Gastrocnemius medialis (tissue), 4 donors: ENCODE data around the gene XPNPEP3. TPM values are rescaled to one million over a fixed set of nuclear protein-coding genes. Genes with fewer than 3 reads are reported as not detected.

Source experiments
- ATAC-seq, 2 donors: fragments of 150-250 bp; one replicate each; pipeline ENCODE4 v1.9.1; 2016
- DNase-seq, 2 donors: peaks; one replicate each; pipeline ENCODE4 v3.0.0-alpha.2; 2019
- H3K27ac ChIP-seq, 4 donors: fragments of 200-600 bp; sonication (generic); 1 replicate in 1 of 4; 2 replicates in 3 of 4; pipeline ENCODE4 v1.5.1; 2016 to 2018; ENCODE audit warnings: mild to moderate bottlenecking in 2 of 4, moderate library complexity in 1 of 4
- H3K27me3 ChIP-seq, 3 donors: fragments of 200-600 bp; sonication (generic) in 2 of 3; 1 replicate in 1 of 3; 2 replicates in 2 of 3; pipeline versions ENCODE4 v1.5.1 to v1.6.0; 2016 to 2019; ENCODE audit warnings: mild to moderate bottlenecking in 1 of 3, moderate library complexity in 1 of 3
- H3K36me3 ChIP-seq, 2 donors: fragments of 200-600 bp; sonication (generic) in 1 of 2; one replicate each; pipeline ENCODE4 v1.5.1; 2017 to 2018
- H3K4me1 ChIP-seq, 2 donors: fragments of 200-600 bp; sonication (generic) in 1 of 2; one replicate each; pipeline ENCODE4 v1.5.1; 2016 to 2017; ENCODE audit warnings: mild to moderate bottlenecking in 2 of 2
- H3K4me3 ChIP-seq, 4 donors: fragments of 200-600 bp; sonication (generic) in 3 of 4; 1 replicate in 1 of 4; 2 replicates in 3 of 4; pipeline ENCODE4 v1.5.1; 2016 to 2019; ENCODE audit warnings: mild to moderate bottlenecking in 2 of 4
- H3K9me3 ChIP-seq, 3 donors: fragments of 200-600 bp; sonication (generic) in 2 of 3; 1 replicate in 1 of 3; 2 replicates in 2 of 3; pipeline ENCODE4 v1.5.1; 2016 to 2019
- POLR2A ChIP-seq, 2 donors: fragments of 450-650 bp; IDR thresholded peaks; one replicate each; pipeline ENCODE4 v1.6.1; 2017; ENCODE audit warnings: antibody characterized with exemption in 2 of 2, mild to moderate bottlenecking in 2 of 2, moderate library complexity in 2 of 2
- in situ Hi-C, 4 donors: fragments of 200-750 bp; cut with MboI; loops; one replicate each; pipeline versions ENCODE4 v1.15.0 to v1.8.0; 2017; ENCODE audit warnings: low sequenced_read_pairs in 4 of 4
- intact Hi-C: fragments of 100-400 bp; cut with DNase I; formaldehyde crosslinking; loops from one replicate; pipeline ENCODE4 v1.15.1; 2023; ENCODE audit warnings: low total_unique reads
- total RNA-seq, 4 donors: library from RNA; depleted of rRNA; stranded (reverse); fragments of >200 nt; gene quantifications; one replicate each; pipeline versions ENCODE4 v1.1.0 to v1.2.3, GENCODE V29; 2016
- TF ChIP-seq, protein P1 (sequence below), 5 experiments: fragments of 450-650 bp in 3 of 5; fragments of 200-600 bp in 2 of 5; sonication (generic) in 2 of 5; IDR thresholded peaks in 4 of 5; conservative IDR thresholded peaks in 1 of 5; 1 replicate in 4 of 5; 2 replicates in 1 of 5; pipeline ENCODE4 v1.5.1; 2016 to 2019; ENCODE audit warnings: antibody characterized with exemption in 5 of 5, mild to moderate bottlenecking in 3 of 5, moderate library complexity in 3 of 5

The XPNPEP3 gene
- total RNA-seq, 4 donors from 2014 or later: 3.6 to 12.4 (median 7.4) TPM

DNA sequence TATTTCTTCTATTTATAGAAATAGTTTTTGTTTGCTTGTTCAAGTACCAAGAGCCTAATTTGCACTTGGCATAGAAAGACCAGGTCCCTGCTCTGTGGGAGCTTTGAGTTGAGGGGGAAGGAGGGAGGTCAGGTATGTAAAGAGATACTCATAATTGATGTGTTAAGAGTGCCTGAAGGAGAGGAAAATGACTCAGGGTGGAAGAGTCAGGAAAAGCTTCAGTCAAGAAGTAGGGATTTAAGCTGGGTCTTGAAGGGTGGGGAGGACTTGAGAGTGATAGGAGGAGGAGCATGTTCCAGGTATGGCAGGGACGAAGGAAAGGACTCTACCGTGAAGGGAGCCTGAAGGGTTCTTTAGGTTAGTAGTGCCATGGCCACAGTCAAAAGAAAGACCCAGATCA lies 103.2 kb downstream of the XPNPEP3 start:
- peaks cover 0 to 45% of the 10 kb centered on the region in 2 donors for H3K36me3 ChIP-seq
- TF ChIP-seq, protein P1, sequence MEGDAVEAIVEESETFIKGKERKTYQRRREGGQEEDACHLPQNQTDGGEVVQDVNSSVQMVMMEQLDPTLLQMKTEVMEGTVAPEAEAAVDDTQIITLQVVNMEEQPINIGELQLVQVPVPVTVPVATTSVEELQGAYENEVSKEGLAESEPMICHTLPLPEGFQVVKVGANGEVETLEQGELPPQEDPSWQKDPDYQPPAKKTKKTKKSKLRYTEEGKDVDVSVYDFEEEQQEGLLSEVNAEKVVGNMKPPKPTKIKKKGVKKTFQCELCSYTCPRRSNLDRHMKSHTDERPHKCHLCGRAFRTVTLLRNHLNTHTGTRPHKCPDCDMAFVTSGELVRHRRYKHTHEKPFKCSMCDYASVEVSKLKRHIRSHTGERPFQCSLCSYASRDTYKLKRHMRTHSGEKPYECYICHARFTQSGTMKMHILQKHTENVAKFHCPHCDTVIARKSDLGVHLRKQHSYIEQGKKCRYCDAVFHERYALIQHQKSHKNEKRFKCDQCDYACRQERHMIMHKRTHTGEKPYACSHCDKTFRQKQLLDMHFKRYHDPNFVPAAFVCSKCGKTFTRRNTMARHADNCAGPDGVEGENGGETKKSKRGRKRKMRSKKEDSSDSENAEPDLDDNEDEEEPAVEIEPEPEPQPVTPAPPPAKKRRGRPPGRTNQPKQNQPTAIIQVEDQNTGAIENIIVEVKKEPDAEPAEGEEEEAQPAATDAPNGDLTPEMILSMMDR (IDR thresholded peaks at IDR 0.05 in 4 of 5, conservative IDR thresholded peaks at IDR 0.05 in 1 of 5): no peak
- TF ChIP-seq POLR2A (IDR thresholded peaks at IDR 0.05): no peak
- no peak for ATAC-seq

DNA sequence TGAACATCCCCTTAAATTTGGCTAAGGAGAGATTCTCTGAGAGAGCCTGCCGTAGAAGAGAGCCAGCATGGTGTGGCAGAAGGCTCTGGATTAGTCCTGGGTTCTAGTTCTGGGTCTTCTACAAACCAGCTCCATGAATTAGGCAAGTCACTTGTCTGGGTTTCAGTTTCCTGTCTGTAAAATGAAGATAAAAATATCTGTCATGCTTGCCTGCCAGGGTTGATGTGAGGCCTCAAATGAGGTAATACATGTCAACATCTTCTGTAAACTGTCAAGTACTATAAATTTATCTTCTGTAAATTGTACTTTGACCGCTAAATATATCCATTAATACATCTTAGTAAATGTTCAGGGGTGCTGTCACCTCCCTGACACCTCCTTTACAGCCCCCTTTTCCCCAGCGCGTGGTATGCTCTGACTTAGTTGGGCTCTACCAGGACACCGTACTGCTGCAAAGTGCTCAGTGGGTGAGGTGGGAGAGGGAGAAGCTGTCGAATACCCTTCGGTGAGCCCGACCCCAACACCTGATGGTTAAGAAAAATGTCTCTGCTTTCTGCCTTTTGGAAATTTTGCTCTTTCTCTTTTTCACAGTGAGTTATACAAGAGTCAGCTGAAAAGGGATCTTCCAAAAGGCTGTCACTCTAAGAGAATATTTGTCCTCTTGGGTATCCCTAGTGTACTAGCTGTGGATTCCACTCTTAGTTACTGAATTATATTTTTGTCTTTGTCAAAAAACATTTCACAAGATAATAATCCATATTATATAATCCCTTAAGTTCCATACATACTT lies 109.2 kb downstream of the XPNPEP3 start:
- Histone ChIP-seq H3K27ac (peak overlapping the region; percentile 30 to 48 (median 42)), H3K36me3 (peaks cover 0 to 79% of the 10 kb centered on the region in 2 donors), H3K4me1 (peaks cover 8 to 9% of the 10 kb centered on the region in 2 donors), H3K27me3 (no peaks in the 10 kb centered on the region), H3K4me3 (no peak overlapping the region), H3K9me3 (no peaks in the 10 kb centered on the region)
- DNase-seq: no peak
- intact Hi-C loops (no loop called here), in situ Hi-C loops (no loop called here)
- TF ChIP-seq, protein P1 (IDR thresholded peaks at IDR 0.05 in 4 of 5, conservative IDR thresholded peaks at IDR 0.05 in 1 of 5): no peak
- no peak for TF ChIP-seq POLR2A (IDR thresholded peaks at IDR 0.05)
- peak; percentile 39 to 91 for ATAC-seq

More for the DNA sequence above, 103.2 kb downstream of the XPNPEP3 start:
- no peak overlapping the region for H3K4me3 ChIP-seq
- DNase-seq: no peak
- in situ Hi-C loops: no loop called here
- no peaks in the 10 kb centered on the region for H3K9me3 ChIP-seq
- intact Hi-C loops: no loop called here
- H3K27ac ChIP-seq: no peak overlapping the region
- H3K27me3 ChIP-seq: no peaks in the 10 kb centered on the region
- H3K4me1 ChIP-seq: no peaks in the 10 kb centered on the region

DNA sequence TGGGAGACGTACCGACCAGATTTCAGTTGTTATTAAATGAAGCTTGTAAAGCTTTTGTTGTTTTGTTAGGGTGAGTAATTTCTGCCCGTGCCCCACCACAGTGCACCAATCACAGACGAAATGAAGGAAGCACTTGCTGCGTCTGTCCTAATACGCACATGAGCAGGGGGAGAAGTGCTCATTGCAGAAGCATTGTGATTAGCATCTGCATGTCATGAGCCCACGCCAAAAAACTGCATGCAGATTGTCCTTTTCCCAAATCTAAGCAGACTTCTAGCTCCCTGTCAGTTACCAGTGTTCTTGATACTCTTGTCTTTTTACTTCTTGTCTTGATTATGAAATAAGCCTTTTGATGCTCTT lies 109.8 kb downstream of the XPNPEP3 start:
- Histone ChIP-seq H3K27me3 (no peaks in the 10 kb centered on the region), H3K9me3 (no peaks in the 10 kb centered on the region), H3K36me3 (peaks cover 0 to 84% of the 10 kb centered on the region in 2 donors), H3K4me3 (no peak overlapping the region), H3K27ac (no peak overlapping the region), H3K4me1 (peaks cover 8 to 9% of the 10 kb centered on the region in 2 donors)
- in situ Hi-C loops: no loop called here
- TF ChIP-seq, protein P1 (IDR thresholded peaks at IDR 0.05 in 4 of 5, conservative IDR thresholded peaks at IDR 0.05 in 1 of 5): no peak
- no peak for TF ChIP-seq POLR2A (IDR thresholded peaks at IDR 0.05)
- ATAC-seq: no peak
- DNase-seq: no peak
- intact Hi-C loops: no loop called here

DNA sequence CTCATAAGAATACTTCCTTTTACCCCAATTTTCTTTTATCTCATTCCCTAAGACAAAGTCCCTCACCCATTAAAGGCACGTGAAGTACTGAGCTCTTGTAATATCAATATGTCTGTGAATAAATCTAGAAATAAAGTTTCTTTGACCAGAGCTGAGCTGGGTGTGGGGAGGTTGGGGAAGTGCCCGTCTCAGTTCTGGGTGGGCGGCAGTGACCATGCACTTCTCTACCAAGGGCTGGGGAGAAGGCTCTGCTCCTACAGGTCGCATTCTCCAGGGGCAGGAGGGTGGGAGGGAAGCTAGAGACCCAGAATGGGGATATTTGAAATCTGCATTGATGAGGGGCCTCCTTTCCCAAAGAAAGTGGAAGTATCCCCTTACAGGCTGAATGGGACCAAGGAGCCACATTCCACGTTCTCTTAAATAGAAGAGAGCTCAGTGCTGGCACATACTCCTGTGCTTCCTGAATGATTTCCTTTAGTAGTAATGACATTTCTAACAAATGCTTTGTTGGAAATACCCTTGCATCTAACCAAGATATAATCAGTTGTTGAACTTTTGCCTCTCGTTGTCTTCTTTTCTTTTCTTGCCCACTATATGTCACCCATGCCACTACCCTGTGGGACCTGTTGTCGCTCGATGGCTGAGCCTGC lies 110.3 kb downstream of the XPNPEP3 start:
- no peak for ATAC-seq

More for the DNA sequence above, 110.3 kb downstream of the XPNPEP3 start:
- DNase-seq: no peak
- Histone ChIP-seq H3K27me3 (no peaks in the 10 kb centered on the region), H3K4me3 (no peak overlapping the region), H3K27ac (no peak overlapping the region), H3K36me3 (peaks cover 0 to 82% of the 10 kb centered on the region in 2 donors), H3K4me1 (peaks cover 8 to 9% of the 10 kb centered on the region in 2 donors), H3K9me3 (no peaks in the 10 kb centered on the region)
- intact Hi-C loops (no loop called here), in situ Hi-C loops (no loop called here)
- no peak for TF ChIP-seq POLR2A (IDR thresholded peaks at IDR 0.05)
- TF ChIP-seq, protein P1 (IDR thresholded peaks at IDR 0.05 in 4 of 5, conservative IDR thresholded peaks at IDR 0.05 in 1 of 5): no peak
